HepG2 (cell line): ENCODE results near the gene C1orf35. TPM values are rescaled to one million over a fixed set of nuclear protein-coding genes. Genes with fewer than 3 reads are reported as not detected.

ENCODE experiments used
- ATF1 ChIP-seq: IDR thresholded peaks from 2 replicates; pipeline ENCODE4 v1.6.1; 2016; ENCODE audit warnings: mild to moderate bottlenecking, control low read depth
- CBX5 ChIP-seq: sonication (generic); formaldehyde crosslinking; IDR thresholded peaks from 2 replicates; pipeline ENCODE4 v1.4.0; 2020; ENCODE audit warnings: missing genetic modification reagents, borderline replicate concordance
- CCAR2 ChIP-seq: fragments of 200-400 bp; formaldehyde crosslinking; optimal IDR thresholded peaks from 2 replicates; pipeline ENCODE3; 2018; ENCODE audit warnings: low read depth, mild to moderate bottlenecking, low read length, moderate library complexity
- EED ChIP-seq: sonication (generic); formaldehyde crosslinking; IDR thresholded peaks from 2 replicates; pipeline ENCODE4 v1.5.0; 2020; ENCODE audit warnings: mild to moderate bottlenecking, missing genetic modification reagents
- ELF4 ChIP-seq: sonication (generic); formaldehyde crosslinking; IDR thresholded peaks from 2 replicates; pipeline ENCODE4 v1.5.0; 2020; ENCODE audit warnings: missing genetic modification reagents, mild to moderate bottlenecking, moderate library complexity, borderline replicate concordance
- FOXP1 ChIP-seq, 2 experiments: fragments of 450-650 bp in 1 of 2; IDR thresholded peaks; 2 replicates each; pipeline ENCODE4 v1.6.1; 2017 to 2018; ENCODE audit warnings: antibody characterized with exemption in 1 of 2
- HOXA9 ChIP-seq: sonication (generic); formaldehyde crosslinking; IDR thresholded peaks from 2 replicates; pipeline ENCODE4 v1.8.1; 2022; ENCODE audit warnings: missing genetic modification reagents, mild to moderate bottlenecking, moderate library complexity, borderline replicate concordance
- JDP2 ChIP-seq: sonication (generic); formaldehyde crosslinking; IDR thresholded peaks from 2 replicates; pipeline ENCODE4 v1.8.1; 2022; ENCODE audit warnings: missing genetic modification reagents, borderline replicate concordance
- MEF2D ChIP-seq: sonication (generic); formaldehyde crosslinking; IDR thresholded peaks from 2 replicates; pipeline ENCODE4 v1.5.1; 2020; ENCODE audit warnings: mild to moderate bottlenecking, missing genetic modification reagents
- NFE2L2 ChIP-seq: fragments of 150-350 bp; IDR thresholded peaks from 2 replicates; pipeline ENCODE4 v1.6.1; 2014; ENCODE audit warnings: low read length
- SCMH1 ChIP-seq: sonication (generic); formaldehyde crosslinking; IDR thresholded peaks from 2 replicates; pipeline ENCODE4 v1.9.0; 2021; ENCODE audit warnings: missing genetic modification reagents, mild to moderate bottlenecking, borderline replicate concordance
- SMARCC2 ChIP-seq: fragments of 450-650 bp; IDR thresholded peaks from 2 replicates; pipeline ENCODE4 v1.6.1; 2017; ENCODE audit warnings: antibody characterized with exemption, mild to moderate bottlenecking
- SYNCRIP ChIP-seq: fragments of 200-400 bp; formaldehyde crosslinking; IDR thresholded peaks from 2 replicates; pipeline ENCODE4 v1.6.1; 2018; ENCODE audit warnings: mild to moderate bottlenecking, low read depth, low read length; ENCODE audit not compliant: insufficient read depth
- TOPORS ChIP-seq: sonication (generic); formaldehyde crosslinking; IDR thresholded peaks from 2 replicates; pipeline ENCODE4 v1.8.0; 2023; ENCODE audit warnings: mild to moderate bottlenecking, missing genetic modification reagents
- WIZ ChIP-seq: sonication (generic); formaldehyde crosslinking; IDR thresholded peaks from 2 replicates; pipeline ENCODE4 v1.5.1; 2020; ENCODE audit warnings: mild to moderate bottlenecking, missing genetic modification reagents
- ZBTB7B ChIP-seq: sonication (generic); formaldehyde crosslinking; IDR thresholded peaks from 2 replicates; pipeline ENCODE4 v1.4.0; 2020; ENCODE audit warnings: missing genetic modification reagents
- ZNF296 ChIP-seq: sonication (generic); formaldehyde crosslinking; conservative IDR thresholded peaks from 2 replicates; pipeline ENCODE4 v1.5.0; 2020; ENCODE audit warnings: mild to moderate bottlenecking, missing genetic modification reagents
- ZNF335 ChIP-seq: sonication (generic); formaldehyde crosslinking; IDR thresholded peaks from 2 replicates; pipeline ENCODE4 v1.4.0; 2020; ENCODE audit warnings: missing genetic modification reagents
- ZNF34 ChIP-seq: sonication (generic); formaldehyde crosslinking; IDR thresholded peaks from 2 replicates; pipeline ENCODE4 v1.4.0; 2020; ENCODE audit warnings: mild to moderate bottlenecking, missing genetic modification reagents, borderline replicate concordance
- ZNF484 ChIP-seq: sonication (generic); formaldehyde crosslinking; IDR thresholded peaks from 2 replicates; pipeline ENCODE4 v1.5.1; 2020; ENCODE audit warnings: mild to moderate bottlenecking, low read depth, missing genetic modification reagents, borderline replicate concordance
- ZNF547 ChIP-seq: sonication (generic); formaldehyde crosslinking; IDR thresholded peaks from 2 replicates; pipeline ENCODE4 v1.5.1; 2020; ENCODE audit warnings: mild to moderate bottlenecking, missing genetic modification reagents
- ZNF556 ChIP-seq: sonication (generic); formaldehyde crosslinking; IDR thresholded peaks from 2 replicates; pipeline ENCODE4 v1.4.0; 2020; ENCODE audit warnings: mild to moderate bottlenecking, missing genetic modification reagents, borderline replicate concordance
- ZNF564 ChIP-seq: sonication (generic); formaldehyde crosslinking; IDR thresholded peaks from 2 replicates; pipeline ENCODE4 v1.8.1; 2023; ENCODE audit warnings: mild to moderate bottlenecking, missing genetic modification reagents
- ZNF703 ChIP-seq: sonication (generic); formaldehyde crosslinking; IDR thresholded peaks from 2 replicates; pipeline ENCODE4 v1.5.1; 2020; ENCODE audit warnings: missing genetic modification reagents, mild to moderate bottlenecking, moderate library complexity, borderline replicate concordance
- ZNF720 ChIP-seq: sonication (generic); formaldehyde crosslinking; IDR thresholded peaks from 2 replicates; pipeline ENCODE4 v1.4.0; 2020; ENCODE audit warnings: missing genetic modification reagents
- ZNF790 ChIP-seq: sonication (generic); formaldehyde crosslinking; IDR thresholded peaks from 2 replicates; pipeline ENCODE4 v1.8.0; 2022; ENCODE audit warnings: missing genetic modification reagents, mild to moderate bottlenecking, borderline replicate concordance
- ZNF891 ChIP-seq: sonication (generic); formaldehyde crosslinking; IDR thresholded peaks from 2 replicates; pipeline ENCODE4 v1.5.0; 2020; ENCODE audit warnings: mild to moderate bottlenecking, missing genetic modification reagents
- polyA plus RNA-seq, 8 experiments: library from polyadenylated mRNA; depleted of rRNA in 3 of 8; stranded (reverse) in 7 of 8; unstranded in 1 of 8; fragments of >200 nt; fragmentation: Illumina TruSeq in 4 of 8; extraction: Trizol in 4 of 8; gene quantifications; 2 replicates each; pipeline versions ENCODE4 v1.2.1 to v1.2.3, GENCODE V29; 2011 to 2016; ENCODE audit warnings: low read depth in 4 of 8, missing spikeins in 1 of 8, mixed read lengths in 1 of 8; ENCODE audit not compliant: insufficient read depth in 1 of 8
- total RNA-seq, 5 experiments: library from RNA; depleted of rRNA; stranded (reverse); fragments of >200 nt; fragmentation: Illumina TruSeq; extraction: Trizol; gene quantifications; 2 replicates each; pipeline ENCODE4 v1.2.3, GENCODE V29; 2016; ENCODE audit warnings: low read depth in 1 of 5
- TF ChIP-seq, protein P1 (sequence below): sonication (generic); formaldehyde crosslinking; IDR thresholded peaks from 2 replicates; pipeline ENCODE4 v1.8.1; 2023; ENCODE audit warnings: mild to moderate bottlenecking, inconsistent platforms, moderate library complexity, missing genetic modification reagents, borderline replicate concordance
- TF ChIP-seq, protein P2 (sequence below): sonication (generic); formaldehyde crosslinking; IDR thresholded peaks from 2 replicates; pipeline ENCODE4 v1.5.0; 2020; ENCODE audit warnings: missing genetic modification reagents

The C1orf35 gene
- total and polyA plus RNA-seq, 2 of the 13 experiments (the other 11 are each of a cell fraction or from before 2014, with no cell fraction given): 8.1 to 19.3 TPM

DNA sequence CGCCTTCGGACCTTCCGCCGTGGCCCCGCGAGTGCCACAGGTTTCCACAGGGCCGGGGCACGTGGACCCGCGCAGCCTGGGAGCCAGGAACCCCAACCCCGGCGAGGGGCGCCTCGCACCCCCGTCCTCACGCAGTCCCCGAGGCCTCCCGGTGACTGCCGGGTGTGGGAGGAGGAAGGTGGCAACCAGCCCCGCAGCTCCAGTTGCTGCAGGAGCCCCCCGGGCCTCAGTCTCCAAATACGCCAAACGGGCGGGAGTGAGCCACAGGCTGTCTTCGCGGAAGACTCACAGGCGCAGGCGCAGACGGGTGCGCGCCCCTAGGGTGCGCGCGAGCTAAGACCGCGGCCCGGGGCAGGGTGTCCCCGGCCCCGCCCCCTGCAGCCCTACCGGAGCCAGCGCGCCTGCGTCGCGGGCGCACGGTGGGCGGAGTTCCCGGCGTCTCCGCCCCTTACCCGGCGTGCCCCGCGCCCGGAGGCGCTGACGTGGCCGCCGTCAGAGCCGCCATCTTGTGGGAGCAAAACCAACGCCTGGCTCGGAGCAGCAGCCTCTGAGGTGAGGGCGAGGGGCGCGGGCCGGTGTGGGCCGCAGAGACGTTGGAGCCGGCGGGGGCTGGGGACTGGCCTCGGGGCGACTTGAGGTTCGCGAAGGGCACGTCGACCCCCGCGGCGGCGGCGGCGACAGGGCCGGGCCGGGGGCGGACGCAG lies 20.8 kb downstream of the C1orf35 start, which contains the start of gene ARF1 (continued):
- TF ChIP-seq ZNF34: no peak
- no peak; the same call in 1 of the 2 replicates for TF ChIP-seq ZNF556 (CRISPR knock-in tag)
- 0 out of 2 replicates have a peak, but pooled peaks have one; percentile 62 for TF ChIP-seq ZNF564 (CRISPR knock-in tag)
- no peak for TF ChIP-seq ZNF484
- no peak for TF ChIP-seq SMARCC2
- TF ChIP-seq ZNF296 (CRISPR knock-in tag): no peak
- TF ChIP-seq CBX5: no peak; the same call in 1 of the 2 replicates
- TF ChIP-seq ZNF790 (CRISPR knock-in tag): no peak; the same call in 1 of the 2 replicates
- TF ChIP-seq FOXP1 (IDR thresholded peaks at IDR 0.05): no peak
- no peak for TF ChIP-seq FOXP1 (CRISPR knock-in tag; IDR thresholded peaks at IDR 0.05)
- TF ChIP-seq EED (CRISPR knock-in tag): no peak; the same call in 1 of the 2 replicates
- TF ChIP-seq ZNF547 (CRISPR knock-in tag): peak; percentile 71; the same call in 1 of the 2 replicates
- TF ChIP-seq ZNF335 (CRISPR knock-in tag): no peak
- no peak for TF ChIP-seq ATF1 (CRISPR knock-in tag)
- TF ChIP-seq ZNF703 (CRISPR knock-in tag): no peak
- TF ChIP-seq MEF2D (CRISPR knock-in tag): peak; percentile 26; the same call in 1 of the 2 replicates
- 0 out of 2 replicates have a peak, but pooled peaks have one; percentile 44 for TF ChIP-seq ZBTB7B
- TF ChIP-seq SCMH1 (CRISPR knock-in tag): no peak
- peak; percentile 91; the same call in 1 of the 2 replicates for TF ChIP-seq HOXA9 (CRISPR knock-in tag)
- no peak for TF ChIP-seq CCAR2
- TF ChIP-seq, protein P1, sequence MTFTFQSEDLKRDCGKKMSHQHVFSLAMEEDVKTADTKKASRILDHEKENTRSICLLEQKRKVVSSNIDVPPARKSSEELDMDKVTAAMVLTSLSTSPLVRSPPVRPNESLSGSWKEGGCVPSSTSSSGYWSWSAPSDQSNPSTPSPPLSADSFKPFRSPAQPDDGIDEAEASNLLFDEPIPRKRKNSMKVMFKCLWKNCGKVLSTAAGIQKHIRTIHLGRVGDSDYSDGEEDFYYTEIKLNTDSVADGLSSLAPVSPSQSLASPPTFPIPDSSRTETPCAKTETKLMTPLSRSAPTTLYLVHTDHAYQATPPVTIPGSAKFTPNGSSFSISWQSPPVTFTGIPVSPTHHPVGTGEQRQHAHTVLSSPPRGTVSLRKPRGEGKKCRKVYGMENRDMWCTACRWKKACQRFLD (CRISPR knock-in tag): no peak; the same call in 1 of the 2 replicates
- peak; percentile 40; the same call in 1 of the 2 replicates for TF ChIP-seq JDP2 (CRISPR knock-in tag)
- no peak for TF ChIP-seq ELF4 (CRISPR knock-in tag)
- TF ChIP-seq ZNF720 (CRISPR knock-in tag): no peak
- no peak for TF ChIP-seq WIZ
- TF ChIP-seq ZNF891 (CRISPR knock-in tag): 0 out of 2 replicates have a peak, but pooled peaks have one; percentile 1
- no peak for TF ChIP-seq NFE2L2
- TF ChIP-seq TOPORS (CRISPR knock-in tag): no peak; the same call in 1 of the 2 replicates
- TF ChIP-seq SYNCRIP: no peak
- TF ChIP-seq, protein P2, sequence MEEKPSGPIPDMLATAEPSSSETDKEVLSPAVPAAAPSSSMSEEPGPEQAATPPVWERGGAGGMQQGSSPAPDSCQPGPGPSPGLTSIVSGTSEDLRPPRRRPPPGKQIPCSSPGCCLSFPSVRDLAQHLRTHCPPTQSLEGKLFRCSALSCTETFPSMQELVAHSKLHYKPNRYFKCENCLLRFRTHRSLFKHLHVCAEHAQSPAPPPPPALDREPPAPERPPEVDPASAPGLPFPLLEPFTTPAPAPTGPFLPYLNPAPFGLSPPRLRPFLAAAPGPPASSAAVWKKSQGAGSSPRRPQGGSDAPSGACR: no peak
